ENCODE results near the gene ALG9.
A peak's percentile ranks its signal among the peaks of the same experiment; 100 is the strongest.

Gene ALG9

GRCh38 chr11:111840143-111840542, 31.2 kb downstream of the ALG9 start:
- no peak for TF ChIP-seq GLI2 (tag by site-specific recombination; IDR thresholded peaks at IDR 0.05; ENCODE audit: borderline replicate concordance, low read depth)
- TF ChIP-seq ZIC2 (tag by site-specific recombination; IDR thresholded peaks at IDR 0.05), result peak; percentile 57
- POLR2A ChIA-PET, result no interaction called here
- CTCF ChIA-PET, result interaction anchor here (0.6 to 1.7 kb wide), 7 partner anchors 10 to 385 kb away, joined by 3 to 7 read pairs (median 4); no protein-coding TSS in a partner anchor
- Histone ChIP-seq H3K4me1 (ENCODE audit: control insufficient read depth, insufficient read depth, low read length) (no peaks in the 10 kb centered on the region), H3K27ac (ENCODE audit: extremely low read depth, low read depth, low read length) (no peak overlapping the region), H3K36me3 (ENCODE audit: control insufficient read depth in 2 of 2, insufficient read depth in 1 of 2, low read length in 2 of 2) (peaks cover 0 to 52% of the 10 kb centered on the region in 2 experiments; a peak in 2 of 3 replicates), H3K4me3 (ENCODE audit: low read depth, low read length) (no peak overlapping the region), H3K9me3 (ENCODE audit: control insufficient read depth, insufficient read depth, low read depth, low read length) (no peaks in the 10 kb centered on the region)

GRCh38 chr11:111838054-111838453, 33.3 kb downstream of the ALG9 start:
- Histone ChIP-seq H3K9me3 (ENCODE audit: control insufficient read depth, insufficient read depth, low read depth, low read length) (no peaks in the 10 kb centered on the region), H3K4me3 (ENCODE audit: low read depth, low read length) (no peak overlapping the region), H3K36me3 (ENCODE audit: control insufficient read depth in 2 of 2, insufficient read depth in 1 of 2, low read length in 2 of 2) (peaks cover 0 to 36% of the 10 kb centered on the region in 2 experiments; a peak in 2 of 3 replicates), H3K27ac (ENCODE audit: extremely low read depth, low read depth, low read length) (no peak overlapping the region), H3K4me1 (ENCODE audit: control insufficient read depth, insufficient read depth, low read length) (no peaks in the 10 kb centered on the region)
- ChIA-PET CTCF (interaction anchor here (0.8 kb wide), 1 partner anchor 272 kb away, joined by 3 read pairs; no protein-coding TSS in a partner anchor), POLR2A (no interaction called here)
- TF ChIP-seq RBAK (tag by site-specific recombination; IDR thresholded peaks at IDR 0.05) (no peak), CTCF (tag by site-specific recombination; IDR thresholded peaks at IDR 0.05) (no peak), SCRT2 (tag by site-specific recombination; IDR thresholded peaks at IDR 0.05) (no peak), PRDM10 (tag by site-specific recombination; IDR thresholded peaks at IDR 0.05) (no peak), ZNF138 (tag by site-specific recombination; IDR thresholded peaks at IDR 0.05; ENCODE audit: borderline replicate concordance) (no peak), ZNF791 (tag by site-specific recombination; IDR thresholded peaks at IDR 0.05) (no peak), ZNF621 (tag by site-specific recombination; IDR thresholded peaks at IDR 0.05) (no peak), ZXDB (tag by site-specific recombination; IDR thresholded peaks at IDR 0.05) (no peak), ZNF768 (tag by site-specific recombination; IDR thresholded peaks at IDR 0.05) (no peak), PRDM4 (tag by site-specific recombination; IDR thresholded peaks at IDR 0.05) (no peak), ZNF600 (tag by site-specific recombination; IDR thresholded peaks at IDR 0.05) (no peak), ZNF670 (tag by site-specific recombination; IDR thresholded peaks at IDR 0.05; ENCODE audit: low read depth) (no peak), SP2 (tag by site-specific recombination; IDR thresholded peaks at IDR 0.05) (no peak)

All from HEK293 (cell line).